T-helper 22 cell (primary cell): ENCODE data around the gene NOCT.
A peak's percentile ranks its signal among the peaks of the same experiment; 100 is the strongest.
"Not testable (repeated sequence)": the region's sequence is repeated elsewhere in the genome, so short reads cannot be mapped to it uniquely, and the experiment has no call there.

Experiments
- DNase-seq: peaks from one replicate; pipeline ENCODE4 v3.0.0-alpha.2; 2020; ENCODE audit warnings: low read depth

NOCT gene

DNA sequence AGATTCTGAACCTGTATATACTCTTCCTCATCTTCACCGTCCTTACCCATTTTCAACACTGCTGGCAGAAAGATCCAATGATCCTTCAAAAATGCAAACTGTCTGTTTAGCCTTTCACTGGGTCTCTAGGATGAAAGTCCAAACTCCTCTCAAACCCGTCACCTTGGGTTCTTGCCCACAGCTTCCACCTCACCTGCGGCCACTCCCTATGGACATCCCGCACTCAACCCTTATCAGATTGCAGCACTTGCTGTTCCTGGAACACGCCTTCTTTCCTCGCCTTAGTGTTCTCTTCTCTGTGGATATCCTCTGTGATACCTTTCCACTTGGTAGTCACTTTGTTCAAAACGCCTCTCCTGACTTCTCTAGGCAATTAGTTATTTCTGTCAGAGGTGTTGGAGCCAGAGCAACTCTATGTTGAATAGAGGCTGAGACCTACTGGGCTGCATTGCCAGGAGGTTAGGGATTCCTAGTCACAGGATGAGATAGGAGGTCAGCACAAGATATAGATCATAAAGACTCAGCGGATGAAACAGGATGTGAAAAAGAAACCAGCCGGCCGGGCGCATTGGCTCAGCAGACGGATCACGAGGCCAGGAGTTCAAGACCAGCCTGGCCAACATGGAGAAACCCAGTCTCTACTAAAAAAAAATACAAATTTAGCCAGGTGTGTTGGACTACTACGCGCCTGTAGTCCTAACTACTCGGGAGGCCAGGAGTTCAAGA, 4.2 kb upstream of the NOCT start:
- DNase-seq: no peak

DNA sequence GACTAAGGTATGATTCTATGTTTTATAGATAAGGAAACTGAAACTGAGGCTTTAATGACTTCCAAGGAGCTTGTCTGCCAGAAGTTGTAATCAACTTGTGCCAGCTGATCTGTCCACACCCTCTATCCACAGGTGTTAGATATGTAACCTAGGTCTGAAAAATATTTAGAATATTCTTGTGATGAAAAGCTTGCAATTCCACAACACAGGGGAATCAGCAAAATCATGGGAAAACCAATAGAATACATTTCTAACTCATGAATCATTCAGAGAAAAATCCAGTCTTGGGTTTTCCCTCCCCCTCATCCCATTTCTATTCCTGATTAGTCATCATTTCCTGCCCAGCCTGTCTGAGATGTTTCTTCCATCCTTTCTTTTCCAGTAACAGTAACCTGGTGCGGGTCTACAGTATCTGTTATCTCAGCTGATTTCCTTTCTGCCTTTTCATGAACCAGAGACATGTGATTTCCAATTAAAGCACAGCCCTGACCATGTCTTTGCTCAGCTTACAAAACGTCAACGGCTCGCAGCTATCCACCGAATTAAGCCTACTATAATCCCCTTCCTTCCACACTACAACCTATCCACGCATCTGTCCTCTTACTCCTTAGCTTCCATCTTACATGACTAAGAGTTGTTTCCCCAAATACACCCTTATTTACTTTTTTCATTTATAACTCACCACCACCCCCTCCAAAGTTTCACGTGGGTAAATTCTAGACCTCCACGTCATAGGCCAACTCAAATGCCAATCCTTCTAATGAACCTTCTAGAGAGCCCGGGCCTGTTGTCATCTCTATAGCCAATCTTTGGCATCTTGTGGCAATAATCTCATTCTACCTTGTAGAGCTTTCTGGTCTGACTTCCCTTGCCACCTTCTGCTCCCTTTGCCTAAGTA, 961 bp upstream of the NOCT start:
- DNase-seq: no peak

- DNase-seq: no peak
Measured at GRCh38 chr4:139015948-139016471, 429 bp downstream of the NOCT start.

DNA sequence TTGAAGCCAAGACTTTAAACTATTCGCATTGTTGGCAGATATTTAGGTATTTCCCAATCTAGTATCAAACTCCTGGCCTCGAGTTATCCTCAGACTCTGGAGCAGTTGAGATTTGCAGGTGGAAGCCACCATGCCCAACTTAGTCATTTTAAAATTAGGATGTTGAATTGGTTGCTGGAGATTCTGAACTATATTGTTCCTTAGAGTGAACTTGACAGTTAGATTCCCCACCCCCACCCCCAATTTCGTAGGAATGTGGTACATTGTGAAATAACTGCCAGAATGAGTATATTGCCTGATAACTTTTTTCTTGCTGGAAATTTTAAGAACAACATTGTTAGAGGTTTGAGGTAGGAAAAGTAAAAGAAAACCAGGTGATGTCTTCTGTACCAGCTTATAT, 2.3 kb downstream of the NOCT start:
- no peak for DNase-seq

GRCh38 chr4:139018501-139018900, 2.9 kb downstream of the NOCT start:
- DNase-seq: no peak

DNA sequence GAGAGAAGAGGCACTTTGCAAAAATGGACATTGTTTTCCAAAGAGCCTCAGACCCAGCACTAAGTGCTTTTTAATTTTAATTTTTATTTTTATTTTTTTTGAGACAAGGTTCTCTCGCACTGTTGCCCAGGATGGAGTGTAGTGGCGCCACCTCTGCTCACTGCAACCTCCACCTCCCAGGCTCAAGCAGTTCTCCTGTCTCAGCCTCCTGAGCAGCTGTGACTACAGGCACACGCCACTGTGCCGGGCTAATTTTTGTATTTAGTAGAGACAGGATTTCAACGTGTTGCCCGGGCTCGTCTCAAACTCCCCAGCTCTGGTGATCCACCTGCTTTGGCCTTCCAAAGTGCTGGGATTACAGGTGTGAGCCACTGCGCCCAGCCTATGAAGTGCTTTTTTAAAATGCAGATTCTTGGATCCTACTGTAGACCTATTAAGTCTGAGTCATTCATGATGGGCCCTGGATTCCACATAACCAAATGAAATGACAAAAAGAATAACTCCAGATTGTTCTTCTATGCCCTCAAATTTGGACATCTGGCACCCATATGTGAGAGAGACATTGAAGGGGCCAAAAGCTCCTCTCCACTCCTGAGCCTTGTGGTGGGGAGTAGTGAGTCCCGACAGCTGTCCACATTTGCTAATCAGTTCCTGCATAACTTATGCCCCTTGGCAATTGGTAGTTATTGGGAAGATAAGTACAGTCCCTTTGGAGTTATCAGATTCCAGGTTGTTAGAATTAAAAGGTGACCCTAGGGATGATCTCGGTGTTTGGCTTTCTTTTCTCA, 3.6 kb downstream of the NOCT start:
- DNase-seq: no peak

GRCh38 chr4:139020384-139020783, 4.8 kb downstream of the NOCT start:
- DNase-seq: no peak

DNA sequence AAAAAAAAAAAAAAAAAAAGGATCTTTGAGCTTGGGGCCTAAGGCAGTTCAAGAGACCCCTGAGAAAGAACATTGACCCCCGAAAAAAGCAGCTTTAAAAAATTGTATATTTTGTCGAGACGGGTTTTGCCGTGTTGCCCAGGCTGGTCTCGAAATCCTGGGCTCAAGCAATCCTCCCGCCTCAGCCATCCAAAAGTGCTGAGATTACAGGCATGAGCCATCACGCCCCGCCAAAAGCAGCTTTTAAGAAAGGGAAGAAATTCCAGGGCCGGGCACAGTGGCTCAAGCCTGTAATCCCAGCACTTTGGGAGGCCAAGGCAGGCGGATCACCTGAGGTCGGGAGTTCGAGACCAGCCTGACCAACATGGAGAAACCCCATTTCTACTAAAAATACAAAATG, 5.5 kb downstream of the NOCT start:
- not testable (repeated sequence) for DNase-seq

DNA sequence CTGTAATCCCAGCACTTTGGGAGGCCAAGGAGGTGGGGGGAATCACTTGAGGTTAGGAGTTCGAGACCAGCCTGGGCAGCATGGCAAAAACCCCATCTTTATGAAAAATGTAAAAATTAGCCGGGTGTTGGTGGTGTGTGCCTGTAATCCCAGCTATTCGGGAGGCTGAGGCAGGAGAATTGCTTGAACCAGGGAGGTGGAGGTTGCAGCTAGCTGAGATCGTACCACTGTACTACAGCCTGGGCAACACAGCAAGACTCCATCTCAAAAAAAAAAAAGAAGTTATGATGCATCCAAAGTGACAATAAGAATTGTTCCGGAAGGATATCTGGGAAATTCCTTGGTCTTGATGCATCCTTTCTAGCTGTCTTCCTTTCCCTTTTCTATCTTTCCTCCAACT, 7.3 kb downstream of the NOCT start:
- no peak for DNase-seq

GRCh38 chr4:139024686-139025085, 9.1 kb downstream of the NOCT start:
- no peak for DNase-seq

GRCh38 chr4:139025841-139026240, 10.3 kb downstream of the NOCT start:
- DNase-seq: no peak

DNA sequence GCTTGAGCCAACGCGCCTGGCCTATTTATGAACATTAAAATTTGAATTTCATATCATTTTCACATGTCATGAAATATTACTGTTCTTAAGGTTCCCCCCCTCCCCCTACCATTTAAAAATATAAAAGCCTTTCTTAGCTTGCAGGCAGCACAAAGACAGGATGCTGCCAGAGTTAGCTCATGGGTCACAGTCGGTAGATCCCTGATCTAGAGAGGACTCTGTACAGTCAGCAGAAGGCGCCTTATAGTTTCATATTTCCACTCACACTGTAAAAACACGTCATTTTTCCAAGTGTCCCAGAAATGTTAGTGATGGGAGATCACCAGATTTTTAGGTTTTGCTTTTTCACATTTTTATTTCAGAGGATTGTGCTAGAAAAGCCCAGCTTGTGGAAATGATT, 12.2 kb downstream of the NOCT start:
- no peak for DNase-seq

- no peak for DNase-seq
Measured at GRCh38 chr4:139028191-139028661, 12.6 kb downstream of the NOCT start.

DNA sequence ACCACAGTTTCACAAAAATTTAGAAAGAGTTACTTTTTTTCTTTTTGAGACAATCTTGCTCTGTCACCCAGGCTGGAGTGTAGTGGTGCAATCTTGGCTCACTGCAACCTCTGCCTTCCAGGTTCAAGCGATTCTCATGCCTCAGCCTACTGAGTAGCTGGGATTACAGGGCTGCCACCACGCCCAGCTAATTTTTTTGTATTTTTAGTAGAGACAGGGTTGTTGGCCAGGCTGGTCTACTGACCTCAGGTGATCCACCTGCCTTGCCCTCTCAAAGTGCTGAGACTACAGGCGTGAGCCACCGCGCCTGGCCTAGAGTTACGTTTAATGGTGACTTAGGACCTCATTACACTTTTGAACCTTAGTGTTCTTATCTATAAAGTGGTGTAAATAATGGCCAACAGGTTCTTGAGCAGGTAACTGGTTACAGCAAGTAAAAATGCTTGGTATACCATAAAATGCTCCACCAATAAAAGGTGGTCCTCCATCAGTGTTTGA, 14.3 kb downstream of the NOCT start:
- not testable (repeated sequence) for DNase-seq

GRCh38 chr4:139030614-139031235, 15.1 kb downstream of the NOCT start:
- peak; percentile 39 for DNase-seq

- DNase-seq: no peak
Measured at GRCh38 chr4:139035650-139036049, 20.1 kb downstream of the NOCT start.

DNA sequence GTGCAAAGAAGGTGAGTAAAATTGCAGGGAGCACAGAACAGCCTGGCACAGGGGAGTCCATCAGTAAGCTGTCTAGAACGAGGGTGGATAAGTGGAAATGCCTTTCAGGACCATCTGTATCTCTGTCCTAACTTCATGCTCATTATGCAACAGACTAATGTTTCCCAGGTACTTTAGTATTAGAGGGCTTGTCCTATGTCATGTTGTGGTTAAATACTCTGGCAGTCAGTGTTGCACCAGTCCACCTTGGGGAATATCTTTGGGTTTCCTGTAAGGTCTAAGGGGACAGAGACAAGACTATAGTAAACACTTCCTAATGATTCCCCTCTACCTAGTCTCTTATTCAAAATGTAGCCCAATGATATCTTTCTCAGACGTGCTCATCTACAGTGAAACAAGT, 21.3 kb downstream of the NOCT start:
- no peak for DNase-seq

GRCh38 chr4:139038874-139039443, 23.4 kb downstream of the NOCT start:
- DNase-seq: no peak

DNA sequence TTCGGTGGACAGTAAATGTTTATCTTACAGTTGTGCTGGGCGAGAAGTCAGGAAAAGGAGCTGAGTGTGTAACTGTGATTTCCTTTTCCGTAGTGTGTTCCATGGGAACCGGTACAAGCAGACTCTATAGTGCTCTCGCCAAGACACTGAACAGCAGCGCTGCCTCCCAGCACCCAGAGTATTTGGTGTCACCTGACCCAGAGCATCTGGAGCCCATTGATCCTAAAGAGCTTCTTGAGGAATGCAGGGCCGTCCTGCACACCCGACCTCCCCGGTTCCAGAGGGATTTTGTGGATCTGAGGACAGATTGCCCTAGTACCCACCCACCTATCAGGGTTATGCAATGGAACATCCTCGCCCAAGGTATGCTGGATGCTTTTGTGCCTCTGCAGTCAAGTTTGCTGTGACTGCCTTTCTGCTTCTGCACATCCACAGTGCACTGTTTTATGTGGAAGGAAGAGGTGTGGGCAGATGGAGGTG, 27.4 kb downstream of the NOCT start:
- no peak for DNase-seq

DNA sequence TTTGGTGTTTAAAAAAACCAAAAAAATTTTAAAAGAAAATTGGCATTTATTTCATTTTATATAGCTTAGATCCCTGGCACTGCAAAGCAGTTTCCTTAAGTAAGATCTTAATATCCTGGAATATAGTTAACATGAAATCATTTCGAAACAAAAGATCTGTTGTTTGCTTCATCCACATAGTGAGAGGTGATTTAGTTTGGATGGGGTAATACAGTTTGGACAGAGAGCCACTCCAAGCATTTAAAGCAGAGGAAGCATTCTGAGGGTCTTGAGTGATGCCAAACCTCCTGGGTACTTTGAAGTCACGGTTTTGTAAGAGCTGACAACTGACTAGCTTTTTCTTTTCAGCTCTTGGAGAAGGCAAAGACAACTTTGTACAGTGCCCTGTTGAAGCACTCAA, 28.7 kb downstream of the NOCT start:
- no peak for DNase-seq

GRCh38 chr4:139048026-139048425, 32.4 kb downstream of the NOCT start:
- no peak for DNase-seq
